Mucosa of rectum (tissue), 2 donors: ENCODE measurements around the gene ADAMTS17.

Source experiments
- H3K27ac ChIP-seq, 2 donors: one replicate each; pipeline ENCODE4 v1.7.0; 2013; ENCODE audit warnings: inconsistent platforms in 2 of 2, low read depth in 2 of 2, low read length in 2 of 2
- H3K27me3 ChIP-seq, 2 donors: one replicate each; pipeline ENCODE4 v1.7.0; 2013; ENCODE audit warnings: low read length in 2 of 2; ENCODE audit not compliant: control insufficient read depth in 2 of 2, insufficient read depth in 2 of 2
- H3K36me3 ChIP-seq, 2 donors: one replicate each; pipeline ENCODE4 v1.7.0; 2013; ENCODE audit warnings: low read length in 2 of 2; ENCODE audit not compliant: control insufficient read depth in 2 of 2, insufficient read depth in 2 of 2
- H3K4me1 ChIP-seq, 2 donors: one replicate each; pipeline ENCODE4 v1.7.0; 2013; ENCODE audit warnings: low read length in 2 of 2, mild to moderate bottlenecking in 1 of 2; ENCODE audit not compliant: control insufficient read depth in 2 of 2, insufficient read depth in 2 of 2
- H3K4me3 ChIP-seq, 2 donors: one replicate each; pipeline ENCODE4 v1.7.0; 2013; ENCODE audit warnings: low read length in 2 of 2
- H3K9ac ChIP-seq, 2 donors: one replicate each; pipeline ENCODE4 v1.7.0; 2013; ENCODE audit warnings: low read length in 2 of 2, low read depth in 1 of 2, mild to moderate bottlenecking in 1 of 2
- H3K9me3 ChIP-seq, 2 donors: one replicate each; pipeline ENCODE4 v1.7.0; 2013; ENCODE audit warnings: low read length in 2 of 2; ENCODE audit not compliant: control insufficient read depth in 2 of 2
- donor health status: healthy.
- donor health status: Normal muscosa, but diverticular disease.

Gene ADAMTS17

DNA sequence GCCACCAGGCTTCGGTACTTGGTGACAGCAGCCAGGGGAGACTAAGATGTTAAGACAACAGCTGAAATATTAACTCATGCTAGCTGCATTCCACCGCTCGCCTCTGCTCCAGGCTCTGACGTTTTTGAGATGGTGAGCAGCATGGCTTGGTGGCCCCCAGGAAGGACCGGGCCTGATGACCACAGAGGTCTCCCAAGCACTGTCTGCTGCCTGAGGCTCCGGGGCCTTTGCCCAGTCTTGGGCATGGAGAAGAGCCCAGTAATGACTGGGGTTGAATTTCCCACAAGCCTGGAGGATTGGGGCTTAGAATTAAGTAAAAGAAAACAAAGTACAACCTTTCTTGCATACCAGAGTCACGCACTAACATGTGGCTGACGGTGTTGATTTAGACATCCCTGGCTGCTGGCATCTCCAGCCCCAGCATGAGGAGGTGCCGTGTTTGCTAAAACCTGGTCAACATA is 364.9 kb downstream of the ADAMTS17 start:
- no peak overlapping the region for H3K4me3 ChIP-seq
- no peaks in the 10 kb centered on the region for H3K27me3 ChIP-seq
- H3K36me3 ChIP-seq = no peaks in the 10 kb centered on the region
- no peaks in the 10 kb centered on the region for H3K4me1 ChIP-seq
- no peak overlapping the region for H3K9ac ChIP-seq
- H3K27ac ChIP-seq = no peak overlapping the region
- no peaks in the 10 kb centered on the region for H3K9me3 ChIP-seq

GRCh38 chr15:99976000-99976399 is 365.8 kb downstream of the ADAMTS17 start:
- Histone ChIP-seq H3K9me3 (no peaks in the 10 kb centered on the region), H3K27ac (no peak overlapping the region), H3K4me1 (no peaks in the 10 kb centered on the region), H3K9ac (no peak overlapping the region), H3K36me3 (no peaks in the 10 kb centered on the region), H3K4me3 (no peak overlapping the region), H3K27me3 (no peaks in the 10 kb centered on the region)

- H3K4me3 ChIP-seq = no peak overlapping the region
- H3K36me3 ChIP-seq = no peaks in the 10 kb centered on the region
- no peak overlapping the region for H3K9ac ChIP-seq
- H3K4me1 ChIP-seq = no peaks in the 10 kb centered on the region
- H3K27ac ChIP-seq = no peak overlapping the region
- no peaks in the 10 kb centered on the region for H3K9me3 ChIP-seq
- no peaks in the 10 kb centered on the region for H3K27me3 ChIP-seq
These were observed 367.5 kb downstream of the ADAMTS17 start for GRCh38 chr15:99974246-99974645.

DNA sequence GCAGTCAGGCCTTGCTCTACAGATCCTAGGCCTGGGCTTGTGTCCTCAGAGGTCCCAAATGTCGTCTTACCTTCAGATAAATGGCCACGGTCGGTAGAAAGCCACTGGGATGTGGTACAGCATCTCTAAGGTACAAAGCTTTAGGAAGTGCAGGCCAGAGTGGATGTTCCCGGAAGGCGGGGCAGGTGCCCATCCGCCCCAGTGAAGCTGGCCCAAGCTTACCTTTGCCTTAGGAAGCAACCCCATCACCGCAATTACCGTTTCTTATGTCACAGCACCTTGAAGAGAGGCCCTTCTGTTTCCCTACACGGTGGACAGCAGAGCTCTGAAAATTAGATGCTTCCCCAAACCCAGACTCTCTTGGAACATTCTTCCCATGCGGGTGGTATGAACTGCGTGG is 368.4 kb downstream of the ADAMTS17 start:
- no peaks in the 10 kb centered on the region for H3K36me3 ChIP-seq
- no peaks in the 10 kb centered on the region for H3K9me3 ChIP-seq
- no peaks in the 10 kb centered on the region for H3K4me1 ChIP-seq
- no peaks in the 10 kb centered on the region for H3K27me3 ChIP-seq
- no peak overlapping the region for H3K27ac ChIP-seq
- no peak overlapping the region for H3K4me3 ChIP-seq
- H3K9ac ChIP-seq = no peak overlapping the region

DNA sequence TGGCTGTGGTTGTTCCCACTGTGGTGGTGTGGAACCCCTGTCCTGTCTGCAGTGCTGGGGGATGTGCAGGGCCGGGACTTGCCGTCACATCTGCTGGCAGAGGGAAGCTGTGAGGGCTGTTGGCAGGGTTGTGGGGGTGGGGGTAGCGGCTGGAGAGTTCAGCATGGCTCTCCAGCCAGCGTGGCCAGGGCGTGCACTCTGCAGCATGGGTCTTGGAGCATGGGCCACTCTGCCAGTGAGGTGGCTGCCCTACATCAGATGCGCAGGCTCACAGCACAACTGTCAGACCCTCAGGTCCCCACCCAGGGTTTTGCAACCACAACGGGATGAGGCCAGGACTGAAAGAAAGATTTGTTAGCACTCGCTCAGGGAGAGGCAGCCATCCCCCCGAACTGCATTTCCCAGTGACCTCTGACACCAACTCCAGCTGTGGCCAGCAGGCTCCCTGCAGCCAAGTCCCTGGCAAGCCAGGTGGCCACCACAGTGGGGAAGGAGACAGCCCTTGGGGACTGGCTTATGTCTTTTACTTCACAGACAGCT is 370.8 kb downstream of the ADAMTS17 start:
- Histone ChIP-seq H3K9me3 (no peaks in the 10 kb centered on the region), H3K27me3 (no peaks in the 10 kb centered on the region), H3K27ac (no peak overlapping the region), H3K36me3 (no peaks in the 10 kb centered on the region), H3K9ac (no peak overlapping the region), H3K4me1 (no peaks in the 10 kb centered on the region), H3K4me3 (no peak overlapping the region)

DNA sequence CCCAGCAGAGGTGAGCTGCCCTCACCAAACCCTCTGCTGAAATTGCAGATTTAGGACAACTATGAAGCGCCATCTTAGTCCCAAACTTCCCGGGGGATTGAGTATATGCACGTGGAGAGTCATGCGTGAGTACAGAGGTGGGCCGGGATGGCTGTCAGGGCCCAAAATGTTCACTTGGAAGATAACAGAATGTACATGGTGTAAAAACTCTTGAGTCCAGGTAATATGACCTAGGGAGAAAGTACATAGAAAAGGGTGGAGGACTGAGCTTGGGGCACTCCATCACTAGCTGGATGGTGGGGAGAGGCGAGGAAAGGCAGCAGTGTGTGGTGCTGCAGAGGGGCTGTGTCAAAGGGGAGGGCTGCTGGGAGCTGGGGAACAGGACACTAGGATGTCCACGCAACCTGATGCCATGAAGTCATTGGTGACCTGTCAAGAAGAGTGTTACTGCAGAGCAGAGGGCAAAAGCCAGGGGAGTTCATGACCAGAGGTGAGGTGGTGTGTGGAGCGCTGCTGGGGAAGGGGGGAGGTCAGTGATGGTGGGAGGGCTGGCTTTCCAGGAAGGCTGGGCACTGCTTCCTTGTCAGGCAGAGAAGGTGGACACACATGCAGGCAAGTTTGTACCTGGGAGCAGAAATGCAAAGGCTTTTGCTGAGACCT is 372.4 kb downstream of the ADAMTS17 start:
- Histone ChIP-seq H3K27me3 (no peaks in the 10 kb centered on the region), H3K4me3 (no peak overlapping the region), H3K9me3 (no peaks in the 10 kb centered on the region), H3K4me1 (no peaks in the 10 kb centered on the region), H3K27ac (no peak overlapping the region), H3K36me3 (no peaks in the 10 kb centered on the region), H3K9ac (no peak overlapping the region)

- H3K4me1 ChIP-seq = no peaks in the 10 kb centered on the region
- H3K27me3 ChIP-seq = no peaks in the 10 kb centered on the region
- no peaks in the 10 kb centered on the region for H3K9me3 ChIP-seq
- no peak overlapping the region for H3K9ac ChIP-seq
- H3K27ac ChIP-seq = no peak overlapping the region
- no peak overlapping the region for H3K4me3 ChIP-seq
- no peaks in the 10 kb centered on the region for H3K36me3 ChIP-seq
These were observed 373.9 kb downstream of the ADAMTS17 start for GRCh38 chr15:99967841-99968371.

GRCh38 chr15:99966815-99967214 is 375.0 kb downstream of the ADAMTS17 start:
- Histone ChIP-seq H3K27ac (no peak overlapping the region), H3K9ac (no peak overlapping the region), H3K9me3 (no peaks in the 10 kb centered on the region), H3K36me3 (no peaks in the 10 kb centered on the region), H3K4me1 (no peaks in the 10 kb centered on the region), H3K4me3 (no peak overlapping the region), H3K27me3 (no peaks in the 10 kb centered on the region)

- no peak overlapping the region for H3K27ac ChIP-seq
- H3K9ac ChIP-seq = no peak overlapping the region
- H3K4me3 ChIP-seq = no peak overlapping the region
- H3K27me3 ChIP-seq = no peaks in the 10 kb centered on the region
- H3K4me1 ChIP-seq = no peaks in the 10 kb centered on the region
- H3K36me3 ChIP-seq = no peaks in the 10 kb centered on the region
- H3K9me3 ChIP-seq = no peaks in the 10 kb centered on the region
These were observed 376.4 kb downstream of the ADAMTS17 start for GRCh38 chr15:99965376-99965775.

DNA sequence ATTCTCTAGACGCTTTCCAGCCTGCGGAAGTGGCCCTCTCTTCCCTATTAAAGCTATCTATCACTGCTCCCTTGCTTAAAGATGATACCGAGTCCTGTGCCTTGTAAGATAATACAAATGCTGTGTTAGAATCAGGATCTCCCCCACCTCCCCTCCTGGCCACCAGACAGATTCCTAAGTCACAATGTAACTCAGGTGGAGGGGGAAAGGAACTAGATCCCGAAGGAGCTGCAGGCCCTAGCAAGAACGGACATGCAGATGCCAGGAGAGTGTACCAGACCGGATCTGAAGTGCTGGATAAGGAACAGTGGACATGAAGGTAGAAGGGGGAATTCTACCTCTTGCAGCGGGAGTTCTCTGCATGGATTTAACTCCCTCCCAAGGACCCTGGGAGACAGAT is 377.8 kb downstream of the ADAMTS17 start:
- H3K9ac ChIP-seq = no peak overlapping the region
- no peaks in the 10 kb centered on the region for H3K9me3 ChIP-seq
- no peaks in the 10 kb centered on the region for H3K27me3 ChIP-seq
- H3K4me1 ChIP-seq = no peaks in the 10 kb centered on the region
- no peak overlapping the region for H3K4me3 ChIP-seq
- no peak overlapping the region for H3K27ac ChIP-seq
- no peaks in the 10 kb centered on the region for H3K36me3 ChIP-seq
